Lower leg skin (tissue), 3 donors: Measurements from ENCODE around the gene JADE1.

Experiments used
- POLR2A ChIP-seq, 2 donors: fragments of 450-650 bp; IDR thresholded peaks; one replicate each; pipeline ENCODE4 v1.6.1; 2016 to 2017; ENCODE audit warnings: antibody characterized with exemption in 2 of 2, mild to moderate bottlenecking in 1 of 2, moderate library complexity in 1 of 2
- TF ChIP-seq, protein P1 (sequence below), 3 donors: fragments of 450-650 bp; IDR thresholded peaks; one replicate each; pipeline ENCODE4 v1.5.1; 2016; ENCODE audit warnings: antibody characterized with exemption in 3 of 3, mild to moderate bottlenecking in 3 of 3, moderate library complexity in 2 of 3

DNA sequence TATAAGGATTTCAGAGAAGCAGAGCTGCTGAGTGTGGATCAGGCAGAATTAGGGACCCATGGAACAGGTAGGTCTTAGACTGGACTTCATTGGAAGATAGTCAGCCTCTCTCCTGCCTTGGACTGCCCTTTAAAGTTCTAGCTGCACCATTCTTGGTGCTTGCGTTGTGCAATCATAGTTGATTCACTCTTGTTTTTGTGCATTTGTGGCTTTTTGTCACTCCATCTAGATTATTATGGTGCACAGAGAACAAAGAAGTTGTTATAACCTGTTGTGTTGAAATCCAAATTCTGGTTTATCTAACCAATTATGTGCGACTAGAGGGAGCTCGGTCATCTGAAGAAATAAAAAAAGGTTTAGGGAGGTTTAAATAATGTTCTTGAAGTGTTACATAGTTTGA is 59.3 kb downstream of the JADE1 start:
- TF ChIP-seq POLR2A (IDR thresholded peaks at IDR 0.05) = no peak
- TF ChIP-seq, protein P1, sequence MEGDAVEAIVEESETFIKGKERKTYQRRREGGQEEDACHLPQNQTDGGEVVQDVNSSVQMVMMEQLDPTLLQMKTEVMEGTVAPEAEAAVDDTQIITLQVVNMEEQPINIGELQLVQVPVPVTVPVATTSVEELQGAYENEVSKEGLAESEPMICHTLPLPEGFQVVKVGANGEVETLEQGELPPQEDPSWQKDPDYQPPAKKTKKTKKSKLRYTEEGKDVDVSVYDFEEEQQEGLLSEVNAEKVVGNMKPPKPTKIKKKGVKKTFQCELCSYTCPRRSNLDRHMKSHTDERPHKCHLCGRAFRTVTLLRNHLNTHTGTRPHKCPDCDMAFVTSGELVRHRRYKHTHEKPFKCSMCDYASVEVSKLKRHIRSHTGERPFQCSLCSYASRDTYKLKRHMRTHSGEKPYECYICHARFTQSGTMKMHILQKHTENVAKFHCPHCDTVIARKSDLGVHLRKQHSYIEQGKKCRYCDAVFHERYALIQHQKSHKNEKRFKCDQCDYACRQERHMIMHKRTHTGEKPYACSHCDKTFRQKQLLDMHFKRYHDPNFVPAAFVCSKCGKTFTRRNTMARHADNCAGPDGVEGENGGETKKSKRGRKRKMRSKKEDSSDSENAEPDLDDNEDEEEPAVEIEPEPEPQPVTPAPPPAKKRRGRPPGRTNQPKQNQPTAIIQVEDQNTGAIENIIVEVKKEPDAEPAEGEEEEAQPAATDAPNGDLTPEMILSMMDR (IDR thresholded peaks at IDR 0.05) = no peak
